GM12878 (cell line): Measurements from ENCODE around the gene HGS. TPM values are rescaled to one million over a fixed set of nuclear protein-coding genes. Genes with fewer than 3 reads are reported as not detected.

Source experiments
- ATAC-seq: fragments of 200-7000 bp; cut with Tn5 transposase; 3 replicates; pipeline ENCODE4 v1.9.1; 2020; ENCODE audit warnings: mild to moderate bottlenecking, moderate library complexity
- BruUV-seq: library from RNA; stranded (reverse); fragments of 400-500 nt; replicated peaks from 2 replicates; lab custom pipeline; 2021; lab: Mats Ljungman, UMichigan
- CTCF ChIA-PET: fragments of 300-600 bp; sonication (Branson Sonifier 250); formaldehyde crosslinking; extraction: SDS; loops from one replicate; lab custom pipeline; 2021; ENCODE audit warnings: inconsistent platforms; lab: Yijun Ruan, JAX
- POLR2A ChIA-PET: fragments of 350-600 bp; formaldehyde crosslinking; extraction: SDS; loops from one replicate; lab custom pipeline; 2021; ENCODE audit warnings: inconsistent platforms; lab: Charles Lee
- RAD21 ChIA-PET: fragments of 300-600 bp; sonication (Branson Sonifier 250); formaldehyde crosslinking; loops from one replicate; lab custom pipeline; 2023; ENCODE audit warnings: antibody characterized with exemption; ENCODE audit not compliant: unreplicated experiment; lab: Charles Lee
- SMC1A ChIA-PET: fragments of 300-600 bp; sonication (Branson Sonifier 250); formaldehyde crosslinking; loops from one replicate; lab custom pipeline; 2023; ENCODE audit not compliant: unreplicated experiment, uncharacterized antibody; lab: Charles Lee
- DNase-seq: peaks from one replicate; pipeline ENCODE4 v3.0.0-alpha.2; 2011; ENCODE audit warnings: low read depth, low spot score
- FAIRE-seq: peaks from 3 replicates; lab custom pipeline; 2011; peaks lifted over from hg19 to GRCh38; lab: Jason Lieb, UNC
- H2AFZ ChIP-seq: 2 replicates; pipeline ENCODE4 v1.6.0; 2011; ENCODE audit warnings: low read depth, low read length, control low read depth; ENCODE audit not compliant: control insufficient read depth
- H3K27ac ChIP-seq: 2 replicates; pipeline ENCODE4 v1.5.1; 2011; ENCODE audit warnings: control low read depth; ENCODE audit not compliant: control insufficient read depth, insufficient read depth
- H3K27me3 ChIP-seq, 2 experiments: replicated peaks in 1 of 2; 2 replicates each; pipeline versions ENCODE4 v1.6.0 to v1.6.1; 2011; ENCODE audit warnings: low read length in 1 of 2; ENCODE audit not compliant: control insufficient read depth in 2 of 2, insufficient read depth in 2 of 2
- H3K36me3 ChIP-seq, 2 experiments: 2 replicates each; pipeline ENCODE4 v1.5.1; 2011; ENCODE audit warnings: low read length in 1 of 2; ENCODE audit not compliant: control insufficient read depth in 2 of 2, insufficient read depth in 2 of 2
- H3K4me1 ChIP-seq: 2 replicates; pipeline ENCODE4 v1.6.1; 2011; ENCODE audit warnings: mild to moderate bottlenecking, low read length, moderate library complexity, mixed read lengths; ENCODE audit not compliant: control insufficient read depth, insufficient read depth
- H3K4me2 ChIP-seq: 2 replicates; pipeline ENCODE4 v1.6.0; 2011; ENCODE audit warnings: control low read depth; ENCODE audit not compliant: control insufficient read depth, insufficient read depth
- H3K4me3 ChIP-seq: fragments of 200-600 bp; sonication (generic); 2 replicates; pipeline ENCODE4 v1.5.1; 2016
- H3K79me2 ChIP-seq: 2 replicates; pipeline ENCODE4 v1.6.0; 2011; ENCODE audit warnings: low read length; ENCODE audit not compliant: control insufficient read depth, insufficient read depth
- H3K9ac ChIP-seq: 2 replicates; pipeline ENCODE4 v1.8.0; 2011; ENCODE audit warnings: low read length, control low read depth, mixed read lengths; ENCODE audit not compliant: control insufficient read depth, insufficient read depth
- H3K9me3 ChIP-seq: replicated peaks from 3 replicates; pipeline ENCODE4 v1.5.1; 2011; ENCODE audit warnings: mild to moderate bottlenecking, low read length; ENCODE audit not compliant: control insufficient read depth, insufficient read depth
- H4K20me1 ChIP-seq: 2 replicates; pipeline ENCODE4 v1.6.0; 2011; ENCODE audit not compliant: control insufficient read depth, insufficient read depth
- ETV6 ChIP-seq, 2 experiments: fragments of 450-650 bp in 1 of 2; IDR thresholded peaks in 1 of 2; conservative IDR thresholded peaks in 1 of 2; 2 replicates each; pipeline ENCODE4 v1.6.1; 2014; ENCODE audit warnings: antibody characterized with exemption in 1 of 2, borderline replicate concordance in 1 of 2, low read depth in 1 of 2, mild to moderate bottlenecking in 1 of 2, moderate library complexity in 1 of 2
- FOS ChIP-seq: IDR thresholded peaks from 3 replicates; pipeline ENCODE4 v1.6.1; 2011; ENCODE audit warnings: borderline replicate concordance; ENCODE audit not compliant: insufficient read length; ENCODE audit errors: extremely low read depth
- HDAC6 ChIP-seq: fragments of 200-600 bp; sonication (generic); IDR thresholded peaks from one replicate; pipeline ENCODE4 v1.8.0; 2017; ENCODE audit warnings: antibody characterized with exemption; ENCODE audit not compliant: unreplicated experiment
- IKZF2 ChIP-seq, 2 experiments: fragments of 450-650 bp; IDR thresholded peaks; 2 replicates each; pipeline ENCODE4 v1.6.1; 2017; ENCODE audit warnings: mild to moderate bottlenecking in 2 of 2, moderate library complexity in 2 of 2
- IRF3 ChIP-seq: fragments of 450-650 bp; IDR thresholded peaks from 2 replicates; pipeline ENCODE4 v1.6.1; 2014; ENCODE audit warnings: mild to moderate bottlenecking
- MEF2B ChIP-seq: fragments of 450-650 bp; IDR thresholded peaks from 2 replicates; pipeline ENCODE4 v1.6.1; 2018; ENCODE audit warnings: mild to moderate bottlenecking, moderate library complexity; ENCODE audit not compliant: partially characterized antibody, poor library complexity, severe bottlenecking
- PAX5 ChIP-seq: IDR thresholded peaks from 2 replicates; pipeline ENCODE4 v1.6.1; 2011; ENCODE audit warnings: low read depth, low read length, borderline replicate concordance
- PML ChIP-seq: IDR thresholded peaks from 2 replicates; pipeline ENCODE4 v1.6.1; 2012; ENCODE audit warnings: low read length, inconsistent platforms
- POLR2AphosphoS2 ChIP-seq: IDR thresholded peaks from 2 replicates; pipeline ENCODE4 v1.6.1; 2011; ENCODE audit warnings: low read depth, mild to moderate bottlenecking, low read length, improper control_type of control experiment, moderate library complexity
- RBBP5 ChIP-seq: fragments of 200-600 bp; sonication (generic); conservative IDR thresholded peaks from 2 replicates; pipeline ENCODE4 v1.6.1; 2016
- RCOR1 ChIP-seq: conservative IDR thresholded peaks from 2 replicates; pipeline ENCODE4 v1.6.1; 2012; ENCODE audit warnings: low read depth, low read length, improper control_type of control experiment
- SUZ12 ChIP-seq: fragments of 200-600 bp; sonication (generic); IDR thresholded peaks from one replicate; pipeline ENCODE4 v1.6.1; 2018; ENCODE audit warnings: antibody characterized with exemption, mild to moderate bottlenecking; ENCODE audit not compliant: unreplicated experiment
- ZBED1 ChIP-seq: IDR thresholded peaks from 2 replicates; pipeline ENCODE4 v1.6.1; 2016; ENCODE audit warnings: borderline replicate concordance
- ZNF687 ChIP-seq: fragments of 450-650 bp; IDR thresholded peaks from 2 replicates; pipeline ENCODE4 v1.6.1; 2017; ENCODE audit warnings: mild to moderate bottlenecking, moderate library complexity
- WGBS: methylation state at CpG from one replicate; pipeline ENCODE4 v1.1.6; 2016; ENCODE audit warnings: low lambda C conversion rate; ENCODE audit not compliant: insufficient replicate concordance, insufficient coverage; ENCODE audit errors: missing lambda C conversion rate; 5-methylcytosine and 5-hydroxymethylcytosine counted together
- in situ Hi-C: fragments of 300-500 bp; cut with MboI; formaldehyde crosslinking; loops from 9 replicates; pipeline ENCODE4 v1.14.3; 2018; ENCODE audit warnings: mixed read lengths
- intact Hi-C: fragments of 100-400 bp; cut with micrococcal nuclease; formaldehyde crosslinking; loops from one replicate; pipeline ENCODE4 v1.14.2; 2022; ENCODE audit not compliant: unreplicated experiment
- polyA plus RNA-seq, 11 experiments: library from polyadenylated mRNA; depleted of rRNA in 4 of 11; unstranded in 6 of 11; stranded (reverse) in 5 of 11; fragments of >200 nt; fragmentation: Nextera tagmentation in 4 of 11; fragmentation: Illumina TruSeq in 1 of 11; extraction: Ambion mirVana in 4 of 11; extraction: Trizol in 1 of 11; gene quantifications; 1 replicate in 1 of 11; 2 replicates in 10 of 11; pipeline versions ENCODE4 v1.2.1 to v1.2.3, GENCODE V29; 2011 to 2016; ENCODE audit warnings: inconsistent platforms in 2 of 11, missing spikeins in 2 of 11, low read depth in 1 of 11
- total RNA-seq, 4 experiments: library from RNA; depleted of rRNA in 3 of 4; stranded (reverse); fragments of >200 nt in 3 of 4; fragmentation: Illumina TruSeq in 1 of 4; extraction: Trizol in 1 of 4; gene quantifications; 2 replicates each; pipeline versions ENCODE4 v1.2.1 to v1.2.3, GENCODE V29; 2013 to 2021
- TF ChIP-seq, protein P1 (sequence below): IDR thresholded peaks from 2 replicates; pipeline ENCODE4 v1.6.1; 2011; ENCODE audit warnings: low read depth, mild to moderate bottlenecking, low read length, moderate library complexity, borderline replicate concordance; ENCODE audit errors: extremely low read depth
- TF ChIP-seq, protein P2 (sequence below): IDR thresholded peaks from 2 replicates; pipeline ENCODE4 v1.6.1; 2012; ENCODE audit warnings: low read depth, low read length, improper control_type of control experiment
- TF ChIP-seq, protein P3 (sequence below): IDR thresholded peaks from 2 replicates; pipeline ENCODE4 v1.6.1; 2012; ENCODE audit warnings: low read depth, low read length, improper control_type of control experiment

Gene HGS
- total and polyA plus RNA-seq, 10 of the 15 experiments (the other 5 are each of a cell fraction or from before 2014, with no cell fraction given) = 2.2 to 85.6 (median 55.3) TPM

- CTCF ChIA-PET = no interaction called here
- Histone ChIP-seq H4K20me1 (no peaks in the 10 kb centered on the region), H3K9ac (no peak overlapping the region), H3K9me3 (no peaks in the 10 kb centered on the region), H3K4me3 (no peak overlapping the region), H2AFZ (no peak overlapping the region), H3K36me3 (peaks cover 0 to 4% of the 10 kb centered on the region in 2 experiments; a peak in 2 of 4 replicates), H3K27ac (no peak overlapping the region), H3K4me1 (peaks cover 8% of the 10 kb centered on the region), H3K4me2 (no peak overlapping the region), H3K27me3 (no peaks in the 10 kb centered on the region), H3K79me2 (peaks cover 17% of the 10 kb centered on the region)
- intact Hi-C loops = no loop called here
- SMC1A ChIA-PET = no interaction called here
- POLR2A ChIA-PET = no interaction called here
- DNase-seq (no peak), ATAC-seq (no peak), FAIRE-seq (no peak)
- in situ Hi-C loops = loop anchor here (5.0 kb wide), 1 partner anchor 106 kb away; no protein-coding TSS in a partner anchor
- no TSS peak for BruUV-seq
- RAD21 ChIA-PET = no interaction called here
- WGBS = 93% methylated on average over 35 of the region's 43 CpGs
- TF ChIP-seq, protein P1, sequence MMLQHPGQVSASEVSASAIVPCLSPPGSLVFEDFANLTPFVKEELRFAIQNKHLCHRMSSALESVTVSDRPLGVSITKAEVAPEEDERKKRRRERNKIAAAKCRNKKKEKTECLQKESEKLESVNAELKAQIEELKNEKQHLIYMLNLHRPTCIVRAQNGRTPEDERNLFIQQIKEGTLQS = no peak
- TF ChIP-seq MEF2B (no peak), PML (no peak), HDAC6 (no peak), PAX5 (no peak), POLR2AphosphoS2 (no peak), RBBP5 (no peak), SUZ12 (no peak), ETV6 (conservative IDR thresholded peaks at IDR 0.05 in 1 of 2, IDR thresholded peaks at IDR 0.05 in 1 of 2; ENCODE audit: borderline replicate concordance in 1 of 2, low read depth in 1 of 2) (no peak), RCOR1 (no peak), ZBED1 (no peak), FOS (no peak), IKZF2 (IDR thresholded peaks at IDR 0.05) (no peak), IRF3 (no peak), ZNF687 (no peak)
- TF ChIP-seq, protein P2, sequence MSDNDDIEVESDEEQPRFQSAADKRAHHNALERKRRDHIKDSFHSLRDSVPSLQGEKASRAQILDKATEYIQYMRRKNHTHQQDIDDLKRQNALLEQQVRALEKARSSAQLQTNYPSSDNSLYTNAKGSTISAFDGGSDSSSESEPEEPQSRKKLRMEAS = no peak
- TF ChIP-seq, protein P3, sequence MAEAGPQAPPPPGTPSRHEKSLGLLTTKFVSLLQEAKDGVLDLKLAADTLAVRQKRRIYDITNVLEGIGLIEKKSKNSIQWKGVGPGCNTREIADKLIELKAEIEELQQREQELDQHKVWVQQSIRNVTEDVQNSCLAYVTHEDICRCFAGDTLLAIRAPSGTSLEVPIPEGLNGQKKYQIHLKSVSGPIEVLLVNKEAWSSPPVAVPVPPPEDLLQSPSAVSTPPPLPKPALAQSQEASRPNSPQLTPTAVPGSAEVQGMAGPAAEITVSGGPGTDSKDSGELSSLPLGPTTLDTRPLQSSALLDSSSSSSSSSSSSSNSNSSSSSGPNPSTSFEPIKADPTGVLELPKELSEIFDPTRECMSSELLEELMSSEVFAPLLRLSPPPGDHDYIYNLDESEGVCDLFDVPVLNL = no peak
Measured at GRCh38 chr17:81715872-81716673, 32.3 kb downstream of the HGS start.
